SU-DHL-6 (cell line): Measurements from ENCODE around the gene RBM48.

Experiments
- H2AFZ ChIP-seq: fragments of 200-600 bp; sonication (generic); 2 replicates; pipeline ENCODE4 v1.6.1; 2014; ENCODE audit warnings: low read depth, mild to moderate bottlenecking, moderate library complexity, mixed read lengths, antibody characterized with exemption, low read length; ENCODE audit not compliant: severe bottlenecking
- H3F3A ChIP-seq: fragments of 200-600 bp; shearing (Covaris generic); 2 replicates; pipeline ENCODE4 v1.6.0; 2016; ENCODE audit warnings: antibody characterized with exemption, mild to moderate bottlenecking; ENCODE audit not compliant: insufficient read depth
- H3K27ac ChIP-seq: fragments of 200-600 bp; sonication (generic); 2 replicates; pipeline ENCODE4 v1.5.1; 2016; ENCODE audit warnings: low read depth, mild to moderate bottlenecking, low read length, moderate library complexity, mixed read lengths
- H3K27me3 ChIP-seq: fragments of 200-600 bp; sonication (generic), shearing (Covaris generic); 2 replicates; pipeline ENCODE4 v1.6.0; 2014; ENCODE audit warnings: mild to moderate bottlenecking, low read length
- H3K36me3 ChIP-seq: fragments of 200-600 bp; sonication (generic); 2 replicates; pipeline ENCODE4 v1.6.1; 2014; ENCODE audit warnings: mild to moderate bottlenecking, low read length, mixed read lengths
- H3K4me2 ChIP-seq: fragments of 300-600, 200-600 bp; shearing (Covaris generic), sonication (generic); 2 replicates; pipeline ENCODE4 v1.6.0; 2014; ENCODE audit warnings: low read length, low read depth, mild to moderate bottlenecking; ENCODE audit not compliant: poor library complexity, severe bottlenecking
- H3K4me3 ChIP-seq: fragments of 200-600 bp; sonication (generic); 2 replicates; pipeline ENCODE4 v1.5.1; 2014; ENCODE audit warnings: antibody characterized with exemption, low read length, mild to moderate bottlenecking, mixed read lengths; ENCODE audit not compliant: insufficient read depth, poor library complexity, severe bottlenecking
- H3K79me2 ChIP-seq: fragments of 200-600 bp; sonication (generic); 2 replicates; pipeline ENCODE4 v1.6.1; 2014; ENCODE audit warnings: mild to moderate bottlenecking, low read length, moderate library complexity; ENCODE audit not compliant: insufficient read depth
- H3K9ac ChIP-seq: fragments of 200-600 bp; sonication (generic); 2 replicates; pipeline ENCODE4 v1.7.0; 2014; ENCODE audit warnings: mild to moderate bottlenecking, low read length
- H3K9me2 ChIP-seq: fragments of 200-600 bp; sonication (generic); replicated peaks from 2 replicates; pipeline ENCODE4 v1.6.1; 2014; ENCODE audit warnings: low read length; ENCODE audit not compliant: insufficient read depth
- H3K9me3 ChIP-seq: fragments of 200-600 bp; sonication (generic); 2 replicates; pipeline ENCODE4 v1.6.1; 2014; ENCODE audit warnings: low read length, mixed read lengths; ENCODE audit not compliant: insufficient read depth
- H4K20me1 ChIP-seq: fragments of 200-600 bp; sonication (generic); 2 replicates; pipeline ENCODE4 v1.6.1; 2014; ENCODE audit warnings: low read depth, mild to moderate bottlenecking, antibody characterized with exemption, low read length, moderate library complexity, mixed read lengths
- EZH2phosphoT487 ChIP-seq: fragments of 200-600 bp; sonication (generic), shearing (Covaris generic); conservative IDR thresholded peaks from 2 replicates; pipeline ENCODE4 v1.6.1; 2018; ENCODE audit warnings: mild to moderate bottlenecking, antibody characterized with exemption, low read length, moderate library complexity, mixed read lengths
- TF ChIP-seq, protein P1 (sequence below): fragments of 200-600 bp; sonication (generic); IDR thresholded peaks from one replicate; pipeline ENCODE4 v1.5.1; 2017; ENCODE audit warnings: antibody characterized with exemption, mild to moderate bottlenecking, low read length, moderate library complexity; ENCODE audit not compliant: insufficient read depth, poor library complexity, severe bottlenecking

Gene RBM48

DNA sequence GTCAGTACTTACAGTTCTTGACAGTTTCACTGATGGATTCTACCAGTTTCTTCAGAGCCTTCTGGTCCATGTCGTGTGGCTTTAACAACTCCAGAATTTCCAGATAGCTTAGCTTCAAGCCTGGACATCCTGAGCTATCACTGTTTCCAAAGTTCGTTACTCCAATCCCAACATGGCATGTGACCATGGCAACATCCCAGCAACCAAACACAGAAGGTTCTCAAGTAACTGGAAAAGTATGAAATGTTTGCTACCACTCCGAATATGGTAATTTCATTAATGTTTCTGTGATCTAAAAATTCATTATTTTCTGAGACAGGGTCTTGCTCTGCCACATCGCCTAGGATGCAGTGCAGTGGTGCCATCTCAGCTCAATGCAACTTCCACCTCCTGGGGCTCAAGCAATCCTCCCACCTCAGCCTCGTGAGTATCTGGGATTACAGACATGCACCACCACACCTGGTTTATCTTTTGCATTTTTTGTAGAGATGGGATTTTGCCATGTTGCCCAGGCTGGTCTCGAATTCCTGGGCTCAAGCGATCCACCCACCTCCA lies 29.3 kb downstream of the RBM48 start:
- Histone ChIP-seq H3K4me2 (no peak overlapping the region), H3K9me2 (no peaks in the 10 kb centered on the region), H3K9me3 (no peaks in the 10 kb centered on the region), H3F3A (peaks cover 8% of the 10 kb centered on the region; the same call in 1 of the 2 replicates), H3K79me2 (no peaks in the 10 kb centered on the region), H2AFZ (no peak overlapping the region), H3K36me3 (peaks cover 20% of the 10 kb centered on the region), H4K20me1 (0 out of 2 replicates have a peak, but pooled peaks cover 2% of the 10 kb centered on the region), H3K27ac (no peak overlapping the region), H3K4me3 (no peak overlapping the region), H3K9ac (no peak overlapping the region), H3K27me3 (no peaks in the 10 kb centered on the region)
- TF ChIP-seq, protein P1, sequence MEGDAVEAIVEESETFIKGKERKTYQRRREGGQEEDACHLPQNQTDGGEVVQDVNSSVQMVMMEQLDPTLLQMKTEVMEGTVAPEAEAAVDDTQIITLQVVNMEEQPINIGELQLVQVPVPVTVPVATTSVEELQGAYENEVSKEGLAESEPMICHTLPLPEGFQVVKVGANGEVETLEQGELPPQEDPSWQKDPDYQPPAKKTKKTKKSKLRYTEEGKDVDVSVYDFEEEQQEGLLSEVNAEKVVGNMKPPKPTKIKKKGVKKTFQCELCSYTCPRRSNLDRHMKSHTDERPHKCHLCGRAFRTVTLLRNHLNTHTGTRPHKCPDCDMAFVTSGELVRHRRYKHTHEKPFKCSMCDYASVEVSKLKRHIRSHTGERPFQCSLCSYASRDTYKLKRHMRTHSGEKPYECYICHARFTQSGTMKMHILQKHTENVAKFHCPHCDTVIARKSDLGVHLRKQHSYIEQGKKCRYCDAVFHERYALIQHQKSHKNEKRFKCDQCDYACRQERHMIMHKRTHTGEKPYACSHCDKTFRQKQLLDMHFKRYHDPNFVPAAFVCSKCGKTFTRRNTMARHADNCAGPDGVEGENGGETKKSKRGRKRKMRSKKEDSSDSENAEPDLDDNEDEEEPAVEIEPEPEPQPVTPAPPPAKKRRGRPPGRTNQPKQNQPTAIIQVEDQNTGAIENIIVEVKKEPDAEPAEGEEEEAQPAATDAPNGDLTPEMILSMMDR: no peak
- TF ChIP-seq EZH2phosphoT487: no peak

DNA sequence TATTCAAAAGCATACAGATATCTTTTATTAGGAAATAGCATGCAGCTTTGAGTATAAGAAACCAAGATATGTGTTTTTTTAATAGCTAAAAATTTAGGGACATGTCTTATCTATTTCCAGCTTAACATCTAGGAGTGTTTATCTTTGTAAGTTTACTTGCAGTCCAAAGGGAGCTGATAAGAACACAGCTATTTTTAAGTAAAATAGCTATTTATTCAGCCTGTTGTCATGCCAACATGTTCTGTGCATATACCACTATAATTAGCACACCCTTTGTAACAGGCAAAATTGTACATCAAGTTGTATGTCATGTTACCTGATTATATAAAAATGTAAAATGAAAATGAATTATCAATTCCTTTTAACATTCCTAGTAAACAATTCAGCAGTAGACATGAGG lies 32.0 kb downstream of the RBM48 start:
- TF ChIP-seq, protein P1: no peak
- no peak for TF ChIP-seq EZH2phosphoT487
- Histone ChIP-seq H3K9me2 (no peaks in the 10 kb centered on the region), H3K4me2 (no peak overlapping the region), H3K79me2 (no peaks in the 10 kb centered on the region), H3K36me3 (peaks cover 35% of the 10 kb centered on the region), H3K4me3 (no peak overlapping the region), H4K20me1 (0 out of 2 replicates have a peak, but pooled peaks cover 2% of the 10 kb centered on the region), H3K27me3 (no peaks in the 10 kb centered on the region), H3K9me3 (no peaks in the 10 kb centered on the region), H2AFZ (no peak overlapping the region), H3K9ac (no peak overlapping the region), H3F3A (peaks cover 8% of the 10 kb centered on the region; the same call in 1 of the 2 replicates), H3K27ac (no peak overlapping the region)

DNA sequence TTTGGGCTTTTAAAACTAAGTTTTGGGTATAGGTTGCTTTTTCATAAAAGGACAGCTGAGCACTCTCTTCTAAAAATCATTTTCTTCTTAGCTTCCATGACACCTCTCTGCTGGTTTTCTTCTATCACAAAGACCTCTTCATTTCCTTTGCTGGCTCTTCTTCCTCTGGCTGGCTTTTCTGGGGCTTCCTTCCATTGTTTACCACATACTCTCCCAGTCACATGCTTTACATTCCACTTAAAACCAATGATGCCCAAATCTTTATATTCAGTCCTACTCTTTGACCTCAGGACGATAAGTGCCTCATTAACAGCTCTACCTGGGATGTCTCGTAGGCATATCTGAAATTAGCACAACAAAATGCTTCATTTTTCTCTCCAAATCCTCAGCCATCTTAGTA lies 34.8 kb downstream of the RBM48 start:
- H3K9ac ChIP-seq: no peak overlapping the region
- no peak overlapping the region for H2AFZ ChIP-seq
- TF ChIP-seq EZH2phosphoT487: no peak
- TF ChIP-seq, protein P1: no peak
- H3K9me3 ChIP-seq: no peaks in the 10 kb centered on the region
- peaks cover 38% of the 10 kb centered on the region for H3K36me3 ChIP-seq
- H3K79me2 ChIP-seq: no peaks in the 10 kb centered on the region
- H3F3A ChIP-seq: no peaks in the 10 kb centered on the region
- H3K27me3 ChIP-seq: no peaks in the 10 kb centered on the region
- H3K4me2 ChIP-seq: no peak overlapping the region
- H3K9me2 ChIP-seq: no peaks in the 10 kb centered on the region
- H3K4me3 ChIP-seq: no peak overlapping the region
- H3K27ac ChIP-seq: no peak overlapping the region
- 0 out of 2 replicates have a peak, but pooled peaks cover 2% of the 10 kb centered on the region for H4K20me1 ChIP-seq
